ENCODE data around the gene FGF1.

The FGF1 gene

DNA sequence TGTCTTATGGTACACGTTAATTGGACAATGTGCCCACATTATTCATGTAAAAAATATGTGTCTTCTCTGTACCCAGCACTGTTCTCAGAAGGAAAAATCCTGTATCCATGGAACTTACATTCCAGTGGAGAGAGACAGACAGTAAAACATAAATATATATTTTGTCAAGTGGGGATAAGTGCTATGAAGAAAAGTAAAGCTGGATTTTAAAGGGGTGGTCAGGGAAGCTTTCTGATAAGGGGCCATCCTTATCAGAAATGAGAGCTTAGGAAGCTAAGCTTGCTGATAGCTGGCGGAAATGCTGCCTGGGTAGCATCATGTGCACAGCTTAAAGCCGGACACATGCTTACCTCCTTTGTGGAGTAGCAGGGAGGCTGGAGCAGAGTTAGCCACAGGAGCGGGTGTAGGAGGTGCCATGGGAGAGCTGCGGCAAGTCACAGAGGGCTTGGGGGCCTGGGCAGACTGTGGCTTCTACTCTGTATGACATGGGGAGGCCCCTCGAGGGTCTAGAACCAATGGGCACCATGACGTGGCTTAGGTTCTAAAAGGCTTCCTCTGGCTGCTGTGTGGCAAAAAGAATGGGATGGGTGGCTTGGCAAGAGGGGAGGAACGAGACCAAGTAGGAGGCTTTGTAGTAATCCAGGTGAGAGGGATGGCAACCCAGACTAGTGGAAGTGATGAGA is 141.7 kb downstream of the FGF1 start:
- DNase-seq (ENCODE audit: low read depth in 2 of 2) = no peak

DNA sequence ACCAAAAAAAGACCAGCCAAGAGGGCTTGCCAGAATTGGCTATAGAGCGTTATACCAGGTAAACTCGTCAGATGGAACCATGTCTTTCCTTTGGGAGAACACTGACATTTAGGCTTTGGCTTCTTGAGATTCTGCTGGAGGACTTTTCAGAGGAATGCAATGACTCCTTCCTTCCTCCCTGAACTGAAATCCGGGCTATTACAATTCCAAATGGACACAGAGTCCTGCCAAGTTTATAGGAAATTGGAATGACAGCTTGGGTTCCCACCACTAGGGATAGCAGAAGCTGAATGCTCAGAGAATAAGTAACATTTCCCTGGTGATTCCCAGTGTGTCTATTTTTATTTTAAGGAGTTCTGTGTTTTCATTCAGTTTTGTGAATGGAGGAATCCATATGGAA is 143.0 kb downstream of the FGF1 start:
- DNase-seq (ENCODE audit: low read depth in 2 of 2) = no peak
